ENCODE data around the gene PXMP4. TPM values are rescaled to one million over a fixed set of nuclear protein-coding genes. Genes with fewer than 3 reads are reported as not detected.
A peak's percentile ranks its signal among the peaks of the same experiment; 100 is the strongest.

The PXMP4 gene
- total RNA-seq, 1 experiment from 2014 or later: 5.6 TPM

DNA sequence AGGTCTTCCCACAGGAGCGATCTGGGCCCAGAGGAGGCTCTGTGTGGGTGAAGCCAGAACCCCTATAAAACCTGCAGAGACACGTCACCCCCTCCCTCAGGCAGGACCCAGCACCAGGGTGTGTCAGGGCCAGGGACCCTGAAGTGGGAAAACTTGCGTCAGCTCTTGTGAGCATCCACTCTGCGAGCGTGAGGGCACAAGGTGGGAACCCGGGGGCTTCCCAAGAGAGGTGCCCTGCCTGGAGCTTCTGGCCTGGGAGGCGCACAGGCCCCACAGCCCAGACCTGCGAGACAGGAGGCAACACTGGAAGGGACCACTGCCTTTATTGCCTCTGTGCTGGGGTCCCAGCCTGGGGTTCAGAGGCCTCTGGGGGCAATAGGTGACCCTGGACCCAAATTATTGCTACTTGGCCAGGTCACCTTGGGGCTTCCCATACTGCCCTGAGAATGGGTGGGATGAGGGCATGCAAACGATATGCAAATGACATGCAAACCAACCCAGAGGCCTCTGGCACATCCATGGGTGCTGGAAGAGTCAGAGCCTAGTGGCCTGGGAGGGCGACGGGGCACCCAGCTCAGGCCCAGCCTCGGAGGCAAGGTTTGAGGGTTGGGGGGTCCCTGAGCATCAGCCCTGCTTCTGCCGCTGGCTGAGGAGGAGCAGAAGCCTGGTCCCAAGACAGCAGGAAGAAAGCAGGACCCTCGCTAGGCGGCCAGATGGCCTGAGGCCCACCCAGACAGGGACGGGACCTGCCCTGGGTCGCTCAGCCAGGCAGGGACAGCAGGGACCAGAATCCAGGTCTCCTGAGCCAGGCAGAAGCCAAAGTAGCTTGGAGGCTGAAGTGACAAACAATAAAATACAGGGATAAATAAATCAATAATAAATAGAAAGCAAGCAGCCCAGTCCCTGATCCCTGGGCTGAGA, 63.1 kb downstream of the PXMP4 start:
- DNase-seq (ENCODE audit: low read depth): no peak

GRCh38 chr20:33656010-33656782, 63.9 kb downstream of the PXMP4 start:
- no peak for DNase-seq (ENCODE audit: low read depth)

DNA sequence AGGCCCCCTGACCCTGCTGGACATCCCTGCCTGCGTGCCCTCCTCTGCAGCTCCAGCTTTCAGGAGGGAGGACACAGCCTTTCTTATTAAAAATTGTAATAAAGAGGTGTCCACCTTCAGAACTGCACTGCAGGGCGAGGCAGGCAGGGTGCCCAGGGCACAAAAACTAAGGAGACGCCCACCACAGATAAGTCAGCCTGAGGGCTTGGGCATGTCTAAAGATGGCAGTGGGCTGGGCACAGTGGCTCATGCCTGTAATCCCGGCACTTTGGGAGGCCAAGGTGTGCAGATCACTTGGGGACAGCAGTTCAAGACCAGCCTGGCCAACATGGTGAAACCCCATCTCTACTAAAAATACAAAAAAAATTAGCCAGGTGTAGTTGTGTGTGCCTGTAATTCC, 64.9 kb downstream of the PXMP4 start:
- no peak for DNase-seq (ENCODE audit: low read depth)

DNA sequence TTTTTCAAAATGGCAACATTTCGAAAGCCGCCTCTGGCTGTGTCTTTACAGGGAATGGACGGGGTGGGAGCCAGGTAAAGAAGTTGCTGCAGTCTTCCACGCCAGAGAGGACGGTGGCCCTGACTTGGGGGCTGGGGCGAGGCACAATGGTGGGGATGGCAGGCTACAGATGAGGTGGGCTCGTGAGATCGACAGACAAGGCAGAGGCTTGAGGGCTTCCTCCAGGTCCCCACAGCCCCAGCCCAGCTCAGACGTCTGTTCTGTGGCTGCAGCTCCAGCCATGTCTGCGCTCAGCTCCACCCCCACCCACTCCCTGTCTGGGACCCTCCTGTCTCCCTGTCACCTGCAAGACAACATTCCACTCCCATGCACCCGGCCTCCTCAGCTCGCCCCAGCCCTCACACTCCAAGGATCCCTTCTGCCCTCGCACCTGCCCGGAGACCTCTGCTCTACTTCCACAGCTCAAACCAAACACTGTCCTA, 65.4 kb downstream of the PXMP4 start:
- DNase-seq (ENCODE audit: low read depth): no peak

DNA sequence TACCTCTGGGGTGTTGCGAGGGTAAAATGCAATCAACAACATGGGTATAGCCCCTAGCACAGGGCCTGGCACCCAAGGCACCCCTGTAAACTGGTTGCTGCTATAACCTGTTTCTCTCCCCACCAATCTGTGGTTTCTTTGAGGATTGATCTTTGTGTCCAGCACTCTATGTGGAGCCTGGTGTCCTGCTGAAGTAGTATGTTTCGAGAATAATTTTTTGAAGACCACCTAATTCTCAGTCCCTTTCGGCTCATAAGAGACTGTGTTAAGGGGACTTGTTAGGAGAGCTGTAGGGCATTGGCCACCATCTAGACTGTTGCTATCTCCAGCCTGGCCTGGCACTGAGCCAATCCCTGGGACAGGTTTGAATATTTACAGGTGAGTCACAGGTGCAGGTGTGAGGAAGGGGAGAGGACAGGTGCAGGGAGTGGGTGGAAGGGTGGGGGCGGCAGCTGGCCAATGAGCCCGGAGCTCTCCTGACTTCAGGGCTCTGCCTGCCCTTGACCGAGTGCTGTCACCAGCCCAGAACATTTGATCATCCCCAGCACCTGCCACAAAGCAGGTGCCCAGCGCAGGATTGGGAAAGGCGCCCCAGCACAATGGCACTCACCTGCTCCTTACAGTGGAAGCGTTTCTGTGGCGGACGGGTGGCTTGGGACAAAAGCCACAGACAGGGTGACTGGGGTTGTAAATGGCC, 66.1 kb downstream of the PXMP4 start:
- DNase-seq (ENCODE audit: low read depth): no peak

DNA sequence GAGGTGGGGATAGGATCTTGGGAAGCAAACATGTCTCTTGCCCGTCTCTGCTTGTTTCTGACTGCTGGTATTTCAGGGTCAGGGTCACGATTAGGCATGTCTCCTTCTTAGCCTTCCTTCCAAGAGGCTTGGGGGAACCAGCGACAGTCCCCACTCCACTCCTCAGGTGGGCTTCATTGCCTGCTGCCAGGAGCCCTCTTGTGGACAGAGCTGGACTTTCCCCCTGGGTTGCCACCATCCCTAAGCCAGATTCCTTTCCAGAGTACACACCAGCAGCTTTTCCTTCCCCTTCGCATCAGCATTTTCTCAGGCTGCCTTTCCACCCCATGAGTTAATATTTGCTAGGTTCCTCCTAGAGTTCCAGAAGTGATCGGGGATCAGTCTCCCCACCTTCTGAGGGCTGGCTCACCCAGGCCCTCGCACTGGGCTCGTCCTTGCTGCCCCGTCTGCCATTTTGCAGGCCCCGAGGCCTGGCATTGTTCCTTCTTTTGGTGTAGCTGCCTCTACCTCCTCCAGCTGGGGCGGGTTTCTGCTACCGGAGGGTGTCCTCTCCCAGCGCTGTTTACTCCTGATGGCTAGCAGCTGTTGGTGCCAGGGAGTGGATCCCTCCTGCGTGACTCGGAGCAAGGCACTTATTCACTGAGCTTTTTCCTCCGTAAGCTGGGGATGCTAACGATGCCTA, 66.8 kb downstream of the PXMP4 start:
- DNase-seq (ENCODE audit: low read depth): peak; percentile 61

Other genes with a start within 250 kb of the PXMP4 start
- 2.4 and 2.9 TPM in 2 replicates for gene CBFA2T2, start 230.2 kb downstream of the PXMP4 start, total RNA-seq (2014; rRNA removed; shearing (Covaris generic))
- 0.16 TPM in 1 of 2 replicates, not detected in the other for gene C20orf144, start 58.0 kb downstream of the PXMP4 start, total RNA-seq (2014; rRNA removed; shearing (Covaris generic))
- 0.06 TPM in 1 of 2 replicates, not detected in the other for gene ACTL10, start 53.4 kb downstream of the PXMP4 start, total RNA-seq (2014; rRNA removed; shearing (Covaris generic))
- gene NECAB3, start 45.9 kb downstream of the PXMP4 start, total RNA-seq (2014; rRNA removed; shearing (Covaris generic)): 22.8 and 25.1 TPM in 2 replicates
- gene E2F1, start 33.9 kb downstream of the PXMP4 start, total RNA-seq (2014; rRNA removed; shearing (Covaris generic)): 37.1 and 48.7 TPM in 2 replicates
- gene ZNF341, start 11.7 kb upstream of the PXMP4 start, total RNA-seq (2014; rRNA removed; shearing (Covaris generic)): 2.4 and 3.2 TPM in 2 replicates
- gene CHMP4B, start 91.0 kb upstream of the PXMP4 start, total RNA-seq (2014; rRNA removed; shearing (Covaris generic)): 24.2 and 40.8 TPM in 2 replicates

Measured in HT1080 (cell line).